CD4-positive, alpha-beta memory T cell (primary cell): ENCODE measurements around the gene FBXW8. TPM values are rescaled to one million over a fixed set of nuclear protein-coding genes. Genes with fewer than 3 reads are reported as not detected.
A peak's percentile ranks its signal among the peaks of the same experiment; 100 is the strongest.

Experiments used
- CTCF ChIA-PET: fragments of 350-600 bp; sonication (Branson Sonifier 250); formaldehyde crosslinking; loops from one replicate; lab custom pipeline; 2021; ENCODE audit warnings: inconsistent platforms; ENCODE audit not compliant: partially characterized antibody; lab: Charles Lee
- POLR2A ChIA-PET: fragments of 350-600 bp; sonication (Branson Sonifier 250); formaldehyde crosslinking; loops from one replicate; lab custom pipeline; 2021; ENCODE audit not compliant: partially characterized antibody; lab: Charles Lee
- DNase-seq, 5 donors: peaks; one replicate each; pipeline versions ENCODE4 v3.0.0 to v3.0.0-alpha.2; 2020 to 2022; ENCODE audit warnings: mixed read lengths in 1 of 5
- H3K27ac ChIP-seq: one replicate; pipeline ENCODE4 v1.7.0; 2013; ENCODE audit warnings: low read depth, low read length
- H3K27me3 ChIP-seq: 2 replicates; pipeline ENCODE4 v1.7.0; 2013; ENCODE audit warnings: mild to moderate bottlenecking, low read length, moderate library complexity; ENCODE audit not compliant: insufficient read depth
- H3K36me3 ChIP-seq: 2 replicates; pipeline ENCODE4 v1.7.0; 2013; ENCODE audit warnings: mild to moderate bottlenecking, low read length, moderate library complexity; ENCODE audit not compliant: insufficient read depth
- H3K4me1 ChIP-seq: 2 replicates; pipeline ENCODE4 v1.7.0; 2013; ENCODE audit warnings: mild to moderate bottlenecking, low read length, moderate library complexity; ENCODE audit not compliant: insufficient read depth
- H3K4me3 ChIP-seq, 2 donors: one replicate each; pipeline ENCODE4 v1.7.0; 2013; ENCODE audit warnings: low read length in 2 of 2, mild to moderate bottlenecking in 1 of 2
- H3K9me3 ChIP-seq, 2 donors: one replicate each; pipeline ENCODE4 v1.7.0; 2013; ENCODE audit warnings: low read length in 2 of 2, control low read depth in 1 of 2; ENCODE audit not compliant: control insufficient read depth in 1 of 2
- H3K27ac Mint-ChIP-seq, 7 donors: one replicate each; pipeline ENCODE4 v1.8.0; 2020 to 2021; ENCODE audit warnings: mixed read lengths in 7 of 7, mild to moderate bottlenecking in 6 of 7, inconsistent platforms in 3 of 7, moderate library complexity in 3 of 7
- H3K27me3 Mint-ChIP-seq, 2 donors: one replicate each; pipeline ENCODE4 v1.8.0; 2020 to 2021; ENCODE audit warnings: mixed read lengths in 2 of 2
- H3K36me3 Mint-ChIP-seq, 2 donors: one replicate each; pipeline ENCODE4 v1.8.0; 2020 to 2021; ENCODE audit warnings: mixed read lengths in 2 of 2, inconsistent platforms in 1 of 2, mild to moderate bottlenecking in 1 of 2
- H3K4me1 Mint-ChIP-seq, 4 donors: one replicate each; pipeline ENCODE4 v1.8.0; 2020 to 2021; ENCODE audit warnings: mixed read lengths in 4 of 4, mild to moderate bottlenecking in 1 of 4
- H3K4me3 Mint-ChIP-seq, 8 donors: one replicate each; pipeline ENCODE4 v1.8.0; 2020 to 2021; ENCODE audit warnings: mixed read lengths in 8 of 8, mild to moderate bottlenecking in 7 of 8, moderate library complexity in 6 of 8, inconsistent platforms in 3 of 8
- H3K9me3 Mint-ChIP-seq, 8 donors: one replicate each; pipeline ENCODE4 v1.8.0; 2020 to 2021; ENCODE audit warnings: mixed read lengths in 8 of 8, mild to moderate bottlenecking in 5 of 8, inconsistent platforms in 3 of 8, moderate library complexity in 1 of 8
- intact Hi-C: fragments of 100-400 bp; cut with micrococcal nuclease; formaldehyde crosslinking; loops from one replicate; pipeline ENCODE4 v1.15.1; 2023
- polyA plus RNA-seq, 2 donors: library from polyadenylated mRNA; unstranded; fragments of 300-500 nt; fragmentation: Illumina TruSeq; gene quantifications; one replicate each; pipeline ENCODE4 v1.2.3, GENCODE V29; 2021
- total RNA-seq, 2 experiments: library from RNA; stranded (reverse); gene quantifications; one replicate each; pipeline ENCODE4 v1.2.3, GENCODE V29; 2021

Gene FBXW8
- total and polyA plus RNA-seq, 4 experiments from 2014 or later, result 2.3 to 10.2 (median 7.0) TPM

DNA sequence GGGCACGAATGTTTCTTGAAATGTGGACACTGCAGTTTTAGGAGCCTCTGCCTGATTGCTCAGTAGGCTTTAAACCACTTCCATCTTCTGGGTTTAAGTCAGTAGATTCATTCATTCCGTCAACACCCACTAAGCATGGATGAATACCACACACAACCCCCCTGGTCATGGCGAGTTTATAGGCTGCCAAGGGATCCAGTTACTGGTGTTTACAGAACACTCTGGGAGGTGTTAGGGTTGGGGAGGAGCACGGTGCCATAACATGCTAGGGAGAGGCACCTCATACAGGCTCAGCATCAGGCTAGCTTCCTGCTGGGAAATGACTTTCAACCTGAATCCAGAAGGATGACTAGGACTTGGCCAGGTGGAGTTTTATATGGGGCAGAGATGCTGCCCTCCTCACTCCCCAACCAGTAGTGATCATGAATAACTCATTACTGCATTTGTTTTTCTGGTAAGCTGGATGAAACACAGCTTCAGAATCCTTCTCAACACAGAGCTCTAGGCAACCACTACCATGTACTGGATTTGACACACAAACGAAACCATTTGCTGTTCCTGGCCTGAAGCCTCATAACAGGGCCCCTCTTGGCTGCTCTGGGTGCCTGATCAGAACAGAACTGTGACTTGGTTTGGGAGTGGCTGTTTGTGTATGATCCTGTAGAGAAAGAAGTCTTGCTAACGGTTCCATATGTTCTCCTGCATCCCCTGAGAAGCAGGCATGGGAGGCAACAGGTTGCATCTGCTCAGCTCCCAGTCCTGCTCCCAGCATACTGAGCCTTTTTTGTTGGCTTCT, 47.9 kb downstream of the FBXW8 start:
- H3K36me3 ChIP-seq, result no peaks in the 10 kb centered on the region
- no peak overlapping the region for H3K27ac ChIP-seq
- intact Hi-C loops, result no loop called here
- no peak overlapping the region for H3K4me3 ChIP-seq
- Mint-ChIP-seq H3K27ac (no peak overlapping the region), H3K9me3 (no peaks in the 10 kb centered on the region), H3K27me3 (no peaks in the 10 kb centered on the region), H3K4me3 (no peak overlapping the region), H3K36me3 (peaks cover 0 to 5% of the 10 kb centered on the region in 2 donors), H3K4me1 (peaks cover 6 to 11% (median 8%) of the 10 kb centered on the region in 4 donors)
- H3K9me3 ChIP-seq, result no peaks in the 10 kb centered on the region
- no peak for DNase-seq
- ChIA-PET POLR2A (no interaction called here), CTCF (interaction anchor here (1.3 to 1.4 kb wide), 2 partner anchors 19 to 255 kb away, joined by 3 to 4 read pairs; no protein-coding TSS in a partner anchor)
- H3K27me3 ChIP-seq, result no peaks in the 10 kb centered on the region
- H3K4me1 ChIP-seq, result peaks cover 3% of the 10 kb centered on the region

- Mint-ChIP-seq H3K36me3 (peaks cover 0 to 10% of the 10 kb centered on the region in 2 donors), H3K9me3 (no peaks in the 10 kb centered on the region), H3K4me3 (no peak overlapping the region), H3K27ac (no peak overlapping the region), H3K27me3 (no peaks in the 10 kb centered on the region), H3K4me1 (peaks cover 6 to 11% (median 8%) of the 10 kb centered on the region in 4 donors)
- Histone ChIP-seq H3K36me3 (no peaks in the 10 kb centered on the region), H3K9me3 (no peaks in the 10 kb centered on the region), H3K27me3 (no peaks in the 10 kb centered on the region), H3K27ac (no peak overlapping the region), H3K4me1 (peaks cover 3% of the 10 kb centered on the region), H3K4me3 (no peak overlapping the region)
- CTCF ChIA-PET, result interaction anchor here (0.5 to 1.4 kb wide), 5 partner anchors 13 to 256 kb away, joined by 3 to 6 read pairs (median 3); no protein-coding TSS in a partner anchor
- intact Hi-C loops, result no loop called here
- POLR2A ChIA-PET, result no interaction called here
- no peak for DNase-seq
Observed at GRCh38 chr12:116959198-116959460, 48.4 kb downstream of the FBXW8 start.

DNA sequence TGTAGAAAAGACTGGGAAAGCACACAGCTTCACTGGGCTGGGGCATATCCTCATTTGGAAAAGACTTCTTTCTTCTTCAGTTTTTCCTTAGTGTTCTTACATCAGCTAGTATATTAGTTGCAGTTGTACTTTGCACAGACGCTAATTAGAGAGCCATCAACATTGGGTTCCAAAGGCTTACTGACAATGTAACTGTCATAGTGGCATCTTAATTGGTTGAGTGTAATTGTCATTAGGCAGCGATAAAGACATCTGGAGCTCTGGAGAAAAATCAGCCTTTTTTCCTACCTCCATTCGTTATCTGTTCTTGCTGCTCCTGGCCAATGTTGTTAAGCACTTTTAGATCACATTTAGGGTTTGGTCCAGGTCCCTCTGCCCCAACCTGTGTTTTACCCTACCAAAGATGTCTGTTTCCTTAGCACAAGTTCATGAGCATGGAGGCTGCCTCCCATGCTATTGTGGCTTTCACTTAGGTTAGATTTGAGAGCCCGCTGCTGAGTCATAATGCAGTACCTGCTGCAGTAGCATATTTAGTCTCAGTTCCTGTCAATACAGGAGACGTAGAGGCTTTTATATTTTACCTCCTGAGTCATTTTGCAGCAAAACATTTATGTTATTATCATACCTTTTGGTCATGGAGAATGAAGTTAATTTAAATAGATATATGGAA, 49.2 kb downstream of the FBXW8 start:
- CTCF ChIA-PET, result interaction anchor here (0.5 to 1.0 kb wide), 5 partner anchors 14 to 260 kb away, joined by 3 to 6 read pairs (median 3); no protein-coding TSS in a partner anchor

DNA sequence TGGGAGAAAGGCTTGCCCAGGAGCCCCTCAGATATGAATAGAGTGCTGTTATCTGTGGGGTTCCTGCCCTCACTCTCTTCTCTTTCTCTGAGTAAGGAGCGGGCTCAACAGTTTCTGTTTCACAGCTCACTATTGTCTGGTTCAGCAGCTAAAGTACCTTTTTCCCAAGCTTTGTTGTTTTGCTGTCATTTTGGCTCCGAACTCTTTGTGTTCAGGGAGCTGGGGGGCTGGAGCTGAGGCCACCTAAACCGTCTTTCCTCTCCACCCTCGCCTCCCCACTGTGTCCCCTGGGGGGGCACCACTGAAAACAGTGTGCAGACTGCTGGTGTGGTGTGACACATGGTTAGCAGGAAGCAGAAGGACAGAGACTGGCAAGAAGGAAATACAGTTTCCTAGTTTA, 51.4 kb downstream of the FBXW8 start:
- no peak for DNase-seq
- Mint-ChIP-seq H3K27ac (no peak overlapping the region), H3K4me3 (no peak overlapping the region), H3K36me3 (peaks cover 15 to 25% of the 10 kb centered on the region in 2 donors), H3K4me1 (peaks cover 2 to 11% (median 4%) of the 10 kb centered on the region in 4 donors), H3K9me3 (no peaks in the 10 kb centered on the region), H3K27me3 (no peaks in the 10 kb centered on the region)
- H3K27me3 ChIP-seq, result no peaks in the 10 kb centered on the region
- peaks cover 3% of the 10 kb centered on the region for H3K4me1 ChIP-seq
- intact Hi-C loops, result no loop called here
- ChIA-PET POLR2A (no interaction called here), CTCF (no interaction called here)
- no peak overlapping the region for H3K27ac ChIP-seq
- no peak overlapping the region for H3K4me3 ChIP-seq
- H3K9me3 ChIP-seq, result no peaks in the 10 kb centered on the region
- peaks cover 3% of the 10 kb centered on the region for H3K36me3 ChIP-seq

More for the DNA sequence above, 49.2 kb downstream of the FBXW8 start:
- intact Hi-C loops, result no loop called here
- Mint-ChIP-seq H3K9me3 (no peaks in the 10 kb centered on the region), H3K36me3 (peaks cover 4 to 14% of the 10 kb centered on the region in 2 donors), H3K27me3 (no peaks in the 10 kb centered on the region), H3K4me3 (no peak overlapping the region), H3K27ac (no peak overlapping the region), H3K4me1 (peaks cover 6 to 11% (median 6%) of the 10 kb centered on the region in 4 donors)
- Histone ChIP-seq H3K27me3 (no peaks in the 10 kb centered on the region), H3K36me3 (no peaks in the 10 kb centered on the region), H3K27ac (no peak overlapping the region), H3K4me3 (no peak overlapping the region), H3K9me3 (no peaks in the 10 kb centered on the region), H3K4me1 (peaks cover 3% of the 10 kb centered on the region)
- POLR2A ChIA-PET, result no interaction called here
- DNase-seq, result no peak

GRCh38 chr12:116962783-116963356, 52.1 kb downstream of the FBXW8 start:
- Histone ChIP-seq H3K4me3 (no peak overlapping the region), H3K36me3 (peaks cover 3% of the 10 kb centered on the region), H3K27ac (no peak overlapping the region), H3K9me3 (no peaks in the 10 kb centered on the region), H3K27me3 (no peaks in the 10 kb centered on the region), H3K4me1 (peaks cover 3% of the 10 kb centered on the region)
- Mint-ChIP-seq H3K27ac (no peak overlapping the region), H3K4me3 (no peak overlapping the region), H3K4me1 (peaks cover 2 to 11% (median 4%) of the 10 kb centered on the region in 4 donors), H3K9me3 (no peaks in the 10 kb centered on the region), H3K36me3 (peaks cover 20 to 28% of the 10 kb centered on the region in 2 donors), H3K27me3 (no peaks in the 10 kb centered on the region)
- CTCF ChIA-PET, result no interaction called here
- intact Hi-C loops, result no loop called here
- POLR2A ChIA-PET, result no interaction called here
- no peak for DNase-seq

GRCh38 chr12:116964054-116965050, 53.6 kb downstream of the FBXW8 start:
- ChIA-PET CTCF (no interaction called here), POLR2A (no interaction called here)
- no peak overlapping the region for H3K4me3 Mint-ChIP-seq
- peaks cover 2 to 11% (median 4%) of the 10 kb centered on the region in 4 donors for H3K4me1 Mint-ChIP-seq
- peak overlapping the region in 1 of 7 donors; percentile 38 for H3K27ac Mint-ChIP-seq
- peaks cover 3% of the 10 kb centered on the region for H3K36me3 ChIP-seq
- H3K36me3 Mint-ChIP-seq, result peaks cover 24 to 35% of the 10 kb centered on the region in 2 donors
- intact Hi-C loops, result no loop called here
- no peak overlapping the region for H3K4me3 ChIP-seq
- no peaks in the 10 kb centered on the region for H3K27me3 ChIP-seq
- H3K9me3 ChIP-seq, result no peaks in the 10 kb centered on the region
- DNase-seq, result no peak
- no peak overlapping the region for H3K27ac ChIP-seq
- H3K9me3 Mint-ChIP-seq, result no peaks in the 10 kb centered on the region
- no peaks in the 10 kb centered on the region for H3K27me3 Mint-ChIP-seq
- H3K4me1 ChIP-seq, result peaks cover 3% of the 10 kb centered on the region
